Measurements from ENCODE around the gene DESI2. TPM values are rescaled to one million over a fixed set of nuclear protein-coding genes. Genes with fewer than 3 reads are reported as not detected.

Gene DESI2
- total RNA-seq, 1 donor from 2014 or later: 25.8 TPM

- no peak for DNase-seq
- H3K9me3 Mint-ChIP-seq: peaks cover 13% of the 10 kb centered on the region
- ATAC-seq (ENCODE audit: low read depth): no peak
- H3K4me3 Mint-ChIP-seq: no peak overlapping the region
- H3K4me1 Mint-ChIP-seq: no peaks in the 10 kb centered on the region
- H3K27me3 Mint-ChIP-seq: no peaks in the 10 kb centered on the region
- CTCF ChIA-PET: no interaction called here
- POLR2A ChIA-PET: no interaction called here
- H3K36me3 Mint-ChIP-seq (ENCODE audit: low read depth): peaks cover 70% of the 10 kb centered on the region
- no peak overlapping the region for H3K27ac Mint-ChIP-seq
- intact Hi-C loops (cut with micrococcal nuclease): no loop called here
- TF ChIP-seq, protein P1, sequence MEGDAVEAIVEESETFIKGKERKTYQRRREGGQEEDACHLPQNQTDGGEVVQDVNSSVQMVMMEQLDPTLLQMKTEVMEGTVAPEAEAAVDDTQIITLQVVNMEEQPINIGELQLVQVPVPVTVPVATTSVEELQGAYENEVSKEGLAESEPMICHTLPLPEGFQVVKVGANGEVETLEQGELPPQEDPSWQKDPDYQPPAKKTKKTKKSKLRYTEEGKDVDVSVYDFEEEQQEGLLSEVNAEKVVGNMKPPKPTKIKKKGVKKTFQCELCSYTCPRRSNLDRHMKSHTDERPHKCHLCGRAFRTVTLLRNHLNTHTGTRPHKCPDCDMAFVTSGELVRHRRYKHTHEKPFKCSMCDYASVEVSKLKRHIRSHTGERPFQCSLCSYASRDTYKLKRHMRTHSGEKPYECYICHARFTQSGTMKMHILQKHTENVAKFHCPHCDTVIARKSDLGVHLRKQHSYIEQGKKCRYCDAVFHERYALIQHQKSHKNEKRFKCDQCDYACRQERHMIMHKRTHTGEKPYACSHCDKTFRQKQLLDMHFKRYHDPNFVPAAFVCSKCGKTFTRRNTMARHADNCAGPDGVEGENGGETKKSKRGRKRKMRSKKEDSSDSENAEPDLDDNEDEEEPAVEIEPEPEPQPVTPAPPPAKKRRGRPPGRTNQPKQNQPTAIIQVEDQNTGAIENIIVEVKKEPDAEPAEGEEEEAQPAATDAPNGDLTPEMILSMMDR (IDR thresholded peaks at IDR 0.05): no peak
These were observed 47.9 kb downstream of the DESI2 start for GRCh38 chr1:244700808-244701207.

DNA sequence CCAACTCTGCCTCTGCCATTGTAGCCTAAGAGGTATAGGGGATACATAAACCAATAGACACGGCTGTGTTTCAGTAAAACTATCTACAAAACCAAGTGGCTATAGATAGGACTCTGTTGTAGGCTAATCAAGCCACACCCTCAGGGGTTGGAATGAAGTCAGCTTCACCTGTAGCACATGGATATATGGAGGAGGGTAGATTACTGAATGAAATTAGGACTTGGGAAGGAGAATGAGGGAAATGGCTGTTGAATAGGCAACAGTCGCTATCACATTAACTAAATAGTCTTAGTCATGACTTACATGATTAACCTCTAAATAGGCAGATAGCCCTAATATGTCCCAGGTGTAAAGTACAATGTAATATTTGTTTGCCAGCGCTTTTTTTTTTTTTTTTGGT is 49.7 kb downstream of the DESI2 start:
- Mint-ChIP-seq H3K27ac (no peak overlapping the region), H3K9me3 (peaks cover 13% of the 10 kb centered on the region), H3K4me1 (no peaks in the 10 kb centered on the region), H3K27me3 (no peaks in the 10 kb centered on the region), H3K36me3 (ENCODE audit: low read depth) (peaks cover 60% of the 10 kb centered on the region), H3K4me3 (no peak overlapping the region)
- intact Hi-C loops (cut with micrococcal nuclease): no loop called here
- ChIA-PET CTCF (no interaction called here), POLR2A (no interaction called here)
- TF ChIP-seq, protein P1 (IDR thresholded peaks at IDR 0.05): no peak
- ATAC-seq (ENCODE audit: low read depth): no peak
- DNase-seq: no peak

DNA sequence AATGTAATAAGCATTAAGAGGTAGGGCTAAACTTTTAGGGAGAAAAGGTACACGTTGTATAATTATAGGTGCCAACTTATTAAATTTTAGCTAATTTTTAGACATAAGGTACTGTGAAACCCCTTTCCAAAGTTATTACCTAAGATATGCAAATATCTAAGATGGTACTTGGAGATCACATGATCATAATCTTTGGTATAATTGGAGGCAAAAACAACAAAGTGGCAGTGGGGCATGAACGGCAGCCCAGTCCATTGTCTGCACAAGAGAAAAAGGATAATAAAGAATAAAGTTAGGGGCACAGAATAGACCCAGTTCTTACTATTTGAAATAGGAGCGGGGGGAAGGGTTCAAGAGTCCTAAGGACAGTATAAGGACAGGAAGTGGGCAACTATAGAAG is 51.2 kb downstream of the DESI2 start:
- intact Hi-C loops (cut with micrococcal nuclease): no loop called here
- POLR2A ChIA-PET: no interaction called here
- CTCF ChIA-PET: no interaction called here
- H3K9me3 Mint-ChIP-seq: peaks cover 13% of the 10 kb centered on the region
- H3K4me3 Mint-ChIP-seq: no peak overlapping the region
- no peaks in the 10 kb centered on the region for H3K4me1 Mint-ChIP-seq
- TF ChIP-seq, protein P1 (IDR thresholded peaks at IDR 0.05): no peak
- H3K27ac Mint-ChIP-seq: no peak overlapping the region
- DNase-seq (no peak), ATAC-seq (ENCODE audit: low read depth) (no peak)
- no peaks in the 10 kb centered on the region for H3K27me3 Mint-ChIP-seq
- peaks cover 45% of the 10 kb centered on the region for H3K36me3 Mint-ChIP-seq (ENCODE audit: low read depth)

DNA sequence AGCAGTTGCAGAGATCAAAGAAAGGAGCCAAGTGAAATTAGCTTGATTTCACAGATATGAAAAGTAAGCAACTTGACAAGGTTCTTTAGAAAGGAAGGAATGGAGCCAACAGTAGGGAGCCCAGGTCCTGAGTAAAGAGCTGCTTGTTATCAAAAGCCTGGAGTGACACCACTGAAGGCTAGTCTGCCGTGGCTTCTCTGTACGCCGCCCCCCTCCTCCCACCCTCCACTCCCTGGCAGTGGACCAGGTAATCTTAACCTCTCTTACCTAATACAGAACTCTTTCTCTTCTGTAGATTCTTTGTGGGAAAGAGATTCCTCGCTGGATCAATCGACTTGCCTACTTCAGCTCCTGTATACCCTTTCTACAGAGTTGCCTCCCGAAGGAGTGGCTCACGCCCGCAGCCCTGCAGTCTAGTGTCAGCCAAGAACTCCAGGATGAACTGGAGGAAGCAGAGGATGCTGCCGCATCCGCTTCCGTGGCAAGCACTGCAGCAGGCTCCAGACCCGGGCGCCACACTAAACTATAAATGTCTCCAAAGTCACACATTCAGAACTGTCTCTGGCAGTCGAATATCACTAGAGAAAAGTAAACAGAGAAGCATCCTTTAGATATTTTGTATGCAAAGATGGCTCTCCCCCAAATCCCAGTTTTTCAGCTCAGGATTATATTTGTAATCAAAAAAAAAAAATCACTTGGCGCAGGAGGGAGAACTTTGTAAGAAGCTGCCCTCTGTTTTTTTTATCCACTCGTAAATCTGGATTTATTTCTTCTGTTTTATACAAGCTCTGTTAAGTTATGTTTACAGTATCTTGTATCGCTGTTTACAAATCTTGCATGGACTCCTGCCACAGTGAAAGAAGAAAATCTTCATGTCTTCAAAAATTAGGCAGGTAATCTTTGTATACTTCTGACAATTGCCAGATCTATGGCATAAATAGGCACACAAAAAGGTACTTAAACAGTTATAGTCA is 52.6 kb downstream of the DESI2 start:
- ATAC-seq (ENCODE audit: low read depth) (no peak), DNase-seq (no peak)
- ChIA-PET CTCF (no interaction called here), POLR2A (interaction anchor here (0.6 kb wide), 1 partner anchor 36 kb away, joined by 11 read pairs; no protein-coding TSS in a partner anchor)
- TF ChIP-seq, protein P1 (IDR thresholded peaks at IDR 0.05): no peak
- H3K27ac Mint-ChIP-seq: no peak overlapping the region
- H3K4me3 Mint-ChIP-seq: no peak overlapping the region
- peaks cover 32% of the 10 kb centered on the region for H3K36me3 Mint-ChIP-seq (ENCODE audit: low read depth)
- no peaks in the 10 kb centered on the region for H3K4me1 Mint-ChIP-seq
- no peaks in the 10 kb centered on the region for H3K27me3 Mint-ChIP-seq
- intact Hi-C loops (cut with micrococcal nuclease): no loop called here
- H3K9me3 Mint-ChIP-seq: peaks cover 4% of the 10 kb centered on the region

DNA sequence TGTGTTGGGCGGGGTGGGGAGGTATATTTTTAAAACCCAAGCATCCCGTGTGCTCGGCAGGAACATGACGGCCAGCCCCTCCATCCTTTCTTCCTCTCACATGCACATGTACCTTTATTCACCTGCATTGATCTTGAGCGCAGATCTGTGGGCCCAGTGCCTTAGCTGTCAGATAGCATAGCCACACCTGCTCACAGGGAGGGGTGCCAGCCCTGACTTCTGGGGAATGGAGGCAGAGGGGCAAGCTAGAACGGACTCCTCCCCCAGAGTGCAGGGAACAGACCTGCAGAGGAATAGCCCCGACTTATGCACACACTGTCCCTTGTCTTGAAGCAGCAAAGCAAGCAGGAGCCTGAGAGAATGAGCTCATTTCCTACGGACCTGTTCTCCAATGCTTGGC is 56.1 kb downstream of the DESI2 start:
- no peaks in the 10 kb centered on the region for H3K27me3 Mint-ChIP-seq
- CTCF ChIA-PET: no interaction called here
- no peak overlapping the region for H3K4me3 Mint-ChIP-seq
- no peak for DNase-seq
- ATAC-seq (ENCODE audit: low read depth): no peak
- intact Hi-C loops (cut with micrococcal nuclease): no loop called here
- POLR2A ChIA-PET: no interaction called here
- H3K36me3 Mint-ChIP-seq (ENCODE audit: low read depth): peaks cover 20% of the 10 kb centered on the region
- TF ChIP-seq, protein P1 (IDR thresholded peaks at IDR 0.05): no peak
- no peaks in the 10 kb centered on the region for H3K4me1 Mint-ChIP-seq
- no peaks in the 10 kb centered on the region for H3K9me3 Mint-ChIP-seq
- H3K27ac Mint-ChIP-seq: no peak overlapping the region
